GM12875 (cell line): Measurements from ENCODE around the gene PRKCA.

Experiments
- H3K4me3 ChIP-seq: one replicate; pipeline ENCODE4 v1.5.1; 2011; ENCODE audit warnings: low read depth, low read length, control low read depth
- CTCF ChIP-seq: IDR thresholded peaks from 2 replicates; pipeline ENCODE4 v1.5.1; 2011; ENCODE audit warnings: low read depth, mild to moderate bottlenecking, control low read depth, inconsistent platforms, low read length, moderate library complexity, borderline replicate concordance; ENCODE audit not compliant: insufficient read depth

Gene PRKCA

GRCh38 chr17:66836063-66837005 lies 533.9 kb downstream of the PRKCA start:
- TF ChIP-seq CTCF, result no peak
- H3K4me3 ChIP-seq, result no peak overlapping the region

DNA sequence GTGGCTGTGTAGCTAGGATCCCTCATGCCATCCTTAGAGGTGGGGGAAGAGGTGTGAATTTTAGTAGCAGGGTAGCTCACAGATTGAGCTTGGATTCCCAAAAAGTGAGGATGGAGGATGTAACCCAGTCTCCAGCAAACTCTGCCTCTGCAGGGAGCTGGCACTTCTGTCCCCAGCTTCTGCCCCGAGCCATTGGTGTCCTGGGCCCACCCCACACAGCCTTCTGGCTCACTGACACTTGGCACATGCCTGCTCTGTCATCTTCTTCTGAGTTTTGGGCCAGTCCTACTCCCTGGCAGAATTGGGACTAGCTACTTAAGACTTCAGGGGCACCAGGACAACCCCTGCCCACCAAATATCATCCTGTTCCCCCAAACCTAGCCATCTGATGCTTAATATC lies 534.8 kb downstream of the PRKCA start:
- H3K4me3 ChIP-seq, result no peak overlapping the region
- no peak for TF ChIP-seq CTCF

DNA sequence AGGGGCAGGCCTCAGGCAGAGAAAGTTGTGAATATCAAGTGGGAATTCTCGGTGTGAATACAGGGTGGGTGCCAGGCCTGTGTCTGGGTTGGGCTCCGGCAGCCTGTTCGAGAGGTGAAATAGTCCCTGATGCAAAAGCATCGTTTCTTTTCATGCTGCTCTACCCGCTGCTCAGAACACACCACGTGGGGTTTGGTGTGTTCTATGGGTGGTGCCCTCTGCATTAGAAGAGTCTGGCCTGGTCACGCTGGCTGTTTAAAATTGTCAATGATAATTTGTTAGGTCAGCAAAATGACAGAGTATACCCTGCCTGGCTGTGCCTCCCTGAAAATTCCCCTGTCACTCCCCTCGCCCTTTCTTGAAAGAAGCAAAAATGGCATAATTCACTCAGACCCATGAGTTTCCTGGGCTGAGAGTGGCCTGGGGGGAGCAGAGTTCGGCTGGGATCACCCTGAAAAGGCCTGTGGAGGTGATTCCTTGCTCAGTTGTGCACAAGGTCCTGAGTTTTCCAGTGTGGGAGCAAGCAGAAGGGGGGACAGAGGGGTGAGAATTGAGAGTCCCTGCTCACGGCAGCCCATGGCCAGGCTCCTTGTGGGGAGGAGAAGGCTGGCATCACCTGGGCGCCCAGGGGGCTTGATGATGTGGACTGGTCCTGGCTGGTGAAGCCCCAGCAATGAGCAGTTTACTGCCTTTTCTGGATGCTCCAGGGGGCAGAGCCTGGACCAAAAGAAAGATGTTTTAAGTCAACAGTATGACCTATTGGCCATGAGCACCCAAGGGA lies 535.7 kb downstream of the PRKCA start:
- no peak for TF ChIP-seq CTCF
- no peak overlapping the region for H3K4me3 ChIP-seq

DNA sequence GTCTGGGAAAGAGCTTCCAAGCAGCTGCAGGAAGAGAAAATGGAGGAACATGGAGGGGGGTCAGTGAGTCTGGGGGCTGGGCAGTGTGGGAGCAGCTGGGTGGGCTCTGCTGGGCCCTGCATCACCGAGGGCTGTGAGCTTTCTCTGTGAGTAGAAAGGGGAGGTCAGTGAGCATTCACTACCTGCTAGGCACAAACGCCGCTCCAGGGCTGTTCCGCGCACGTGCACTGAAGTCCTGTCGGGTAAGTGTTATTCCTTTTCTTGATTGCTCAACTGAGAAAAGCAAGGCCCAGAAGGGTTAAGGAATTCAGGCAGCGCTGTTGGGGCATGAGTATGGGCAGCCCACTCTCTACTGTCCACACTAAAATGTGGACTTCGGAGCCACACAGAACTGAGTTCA lies 537.2 kb downstream of the PRKCA start:
- no peak for TF ChIP-seq CTCF
- H3K4me3 ChIP-seq, result no peak overlapping the region

- TF ChIP-seq CTCF, result no peak
- no peak overlapping the region for H3K4me3 ChIP-seq
These were observed 537.6 kb downstream of the PRKCA start for GRCh38 chr17:66840061-66840460.

- TF ChIP-seq CTCF, result no peak
- H3K4me3 ChIP-seq, result no peak overlapping the region
These were observed 538.9 kb downstream of the PRKCA start for GRCh38 chr17:66841328-66841727.
